22Rv1 (cell line): Measurements from ENCODE around the gene USP34.

Source experiments
- CTCF ChIP-seq: fragments of 450-650 bp; IDR thresholded peaks from 2 replicates; pipeline ENCODE4 v1.5.1; 2017; ENCODE audit warnings: mild to moderate bottlenecking
- ZFX ChIP-seq: fragments of 450-650 bp; IDR thresholded peaks from 2 replicates; pipeline ENCODE4 v1.6.1; 2017; ENCODE audit warnings: antibody characterized with exemption, borderline replicate concordance

DNA sequence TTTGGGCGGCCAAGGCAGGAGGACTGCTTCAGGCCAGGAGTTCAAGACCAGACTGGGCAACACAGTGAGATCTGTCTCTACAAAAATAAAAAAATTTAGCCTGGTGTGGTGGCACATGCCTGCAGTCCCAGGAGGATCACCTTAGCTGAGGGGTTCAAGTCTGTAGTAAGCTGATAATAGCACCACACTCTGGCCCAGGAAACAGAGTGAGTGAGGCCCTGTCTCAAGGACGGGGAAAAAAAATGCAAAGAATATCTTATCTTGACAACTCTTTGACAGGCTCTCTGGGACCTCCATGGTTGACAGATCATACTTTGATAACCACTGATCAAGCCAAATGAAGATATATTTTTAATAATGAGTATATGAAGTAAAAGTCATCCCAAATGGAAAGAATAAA, 22.7 kb downstream of the USP34 start:
- TF ChIP-seq CTCF (no peak), ZFX (no peak)
